ENCODE results near the gene PILRB. TPM values are rescaled to one million over a fixed set of nuclear protein-coding genes. Genes with fewer than 3 reads are reported as not detected.

The PILRB gene
- total RNA-seq, 1 experiment from 2014 or later: 74.1 TPM

DNA sequence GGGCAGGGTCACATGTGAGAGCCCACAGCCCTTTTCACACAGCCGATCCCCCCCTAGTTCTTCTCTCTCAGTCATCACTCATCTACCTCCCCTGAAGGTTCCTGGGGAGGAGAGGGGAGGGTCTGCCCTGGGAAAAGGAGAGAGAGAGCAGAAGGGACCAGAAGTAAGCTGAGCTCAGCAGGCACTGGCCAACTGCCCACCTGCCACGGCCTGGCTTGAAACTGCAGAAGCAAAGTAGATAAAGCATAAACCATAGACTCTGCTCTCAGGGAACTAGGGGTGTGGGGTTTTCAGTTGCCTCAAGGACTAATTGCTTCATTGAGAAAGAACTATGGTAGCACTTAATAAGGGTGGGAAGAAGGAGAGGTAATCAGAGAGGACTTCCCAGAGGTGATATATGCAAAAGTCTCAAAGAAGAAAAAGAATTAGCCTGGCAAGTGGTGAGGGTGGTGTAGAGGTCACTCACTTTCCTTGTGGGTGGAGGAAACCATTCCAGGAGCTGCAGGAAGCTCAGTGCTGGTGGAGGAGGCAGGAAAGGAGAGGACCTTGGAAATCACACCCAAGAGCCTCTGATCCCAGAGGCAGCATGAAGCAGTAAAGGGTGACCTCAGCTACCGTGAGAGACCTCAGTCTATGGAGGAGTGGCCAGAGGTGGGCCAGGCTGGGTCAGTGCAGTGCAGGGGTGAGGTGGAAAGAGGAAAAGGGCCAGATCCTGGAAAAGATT lies 32.5 kb downstream of the PILRB start:
- H3K27ac ChIP-seq (ENCODE audit: low read length): no peak overlapping the region
- intact Hi-C loops (cut with micrococcal nuclease): no loop called here
- ChIA-PET CTCF (interaction anchor here (0.5 kb wide), 1 partner anchor 222 kb away, joined by 3 read pairs; the partner anchor contains the start of gene MOSPD3), POLR2A (ENCODE audit: unreplicated experiment) (no interaction called here)
- no peak for ATAC-seq
- no peaks in the 10 kb centered on the region for H3K9me2 ChIP-seq (replicated peaks; ENCODE audit: low read length)
- no peaks in the 10 kb centered on the region for H4K20me1 ChIP-seq (ENCODE audit: low read length)
- H3K4me2 ChIP-seq (ENCODE audit: low read length): no peak overlapping the region
- H3K36me3 ChIP-seq (ENCODE audit: low read depth, low read length): no peaks in the 10 kb centered on the region
- no peaks in the 10 kb centered on the region for H3K4me1 ChIP-seq (ENCODE audit: insufficient read depth, low read length)
- no peak overlapping the region for H3K9ac ChIP-seq (ENCODE audit: low read length)
- no TSS peak for BruUV-seq (replicated peaks)
- no peaks in the 10 kb centered on the region for H3K9me3 ChIP-seq (ENCODE audit: low read length)
- no peaks in the 10 kb centered on the region; the same call in 1 of the 2 replicates for H3K27me3 ChIP-seq (ENCODE audit: low read length)
- H2AFZ ChIP-seq (ENCODE audit: low read length): no peak overlapping the region
- TF ChIP-seq EZH2phosphoT487 (IDR thresholded peaks at IDR 0.05; ENCODE audit: borderline replicate concordance, low read length): no peak
- TF ChIP-seq EZH2 (IDR thresholded peaks at IDR 0.05; ENCODE audit: low read length, unreplicated experiment): no peak
- TF ChIP-seq, protein P1, sequence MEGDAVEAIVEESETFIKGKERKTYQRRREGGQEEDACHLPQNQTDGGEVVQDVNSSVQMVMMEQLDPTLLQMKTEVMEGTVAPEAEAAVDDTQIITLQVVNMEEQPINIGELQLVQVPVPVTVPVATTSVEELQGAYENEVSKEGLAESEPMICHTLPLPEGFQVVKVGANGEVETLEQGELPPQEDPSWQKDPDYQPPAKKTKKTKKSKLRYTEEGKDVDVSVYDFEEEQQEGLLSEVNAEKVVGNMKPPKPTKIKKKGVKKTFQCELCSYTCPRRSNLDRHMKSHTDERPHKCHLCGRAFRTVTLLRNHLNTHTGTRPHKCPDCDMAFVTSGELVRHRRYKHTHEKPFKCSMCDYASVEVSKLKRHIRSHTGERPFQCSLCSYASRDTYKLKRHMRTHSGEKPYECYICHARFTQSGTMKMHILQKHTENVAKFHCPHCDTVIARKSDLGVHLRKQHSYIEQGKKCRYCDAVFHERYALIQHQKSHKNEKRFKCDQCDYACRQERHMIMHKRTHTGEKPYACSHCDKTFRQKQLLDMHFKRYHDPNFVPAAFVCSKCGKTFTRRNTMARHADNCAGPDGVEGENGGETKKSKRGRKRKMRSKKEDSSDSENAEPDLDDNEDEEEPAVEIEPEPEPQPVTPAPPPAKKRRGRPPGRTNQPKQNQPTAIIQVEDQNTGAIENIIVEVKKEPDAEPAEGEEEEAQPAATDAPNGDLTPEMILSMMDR (conservative IDR thresholded peaks at IDR 0.05; ENCODE audit: low read depth, low read length): no peak
- no peaks in the 10 kb centered on the region for H3F3A ChIP-seq (ENCODE audit: low read length, unreplicated experiment)
- H3K79me2 ChIP-seq (ENCODE audit: low read length): no peaks in the 10 kb centered on the region
- H3K4me3 ChIP-seq (ENCODE audit: low read length): no peak overlapping the region
- DNase-seq: no peak

DNA sequence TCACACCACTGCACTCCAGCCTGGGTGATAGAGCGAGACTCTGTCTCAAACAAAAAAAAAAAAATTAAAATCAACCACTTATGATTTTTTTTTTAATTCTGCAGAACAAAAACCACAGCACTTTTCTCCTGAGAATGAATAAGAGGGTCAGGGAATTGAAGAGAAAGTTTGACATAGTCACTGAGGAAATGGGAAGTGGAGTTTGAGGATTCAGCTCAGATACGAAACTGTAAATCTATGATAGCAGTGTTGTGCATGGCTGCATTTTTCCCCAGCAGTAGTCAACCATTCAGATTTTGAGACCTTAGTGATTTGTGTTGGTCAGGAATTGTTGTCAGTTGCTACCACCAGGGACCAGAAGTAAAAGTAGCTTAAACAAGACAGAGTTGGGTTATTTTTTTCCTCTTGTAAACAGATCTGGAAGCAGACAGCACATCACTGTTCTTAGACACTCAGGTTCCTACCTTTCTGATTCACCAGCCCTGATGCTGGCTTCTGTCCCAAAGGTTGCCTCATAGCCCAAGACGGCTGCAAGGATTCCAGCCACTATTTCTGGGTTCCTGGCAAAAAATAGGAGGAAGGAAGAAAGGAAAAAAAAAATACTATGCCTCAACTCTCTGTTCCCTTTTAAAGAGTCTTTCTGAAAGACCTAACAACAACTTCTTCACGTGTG lies 35.5 kb downstream of the PILRB start:
- intact Hi-C loops (cut with micrococcal nuclease): no loop called here
- H4K20me1 ChIP-seq (ENCODE audit: low read length): no peaks in the 10 kb centered on the region
- H3K27me3 ChIP-seq (ENCODE audit: low read length): no peaks in the 10 kb centered on the region; the same call in 1 of the 2 replicates
- DNase-seq: no peak
- no peaks in the 10 kb centered on the region for H3K4me1 ChIP-seq (ENCODE audit: insufficient read depth, low read length)
- no peak overlapping the region for H3K4me3 ChIP-seq (ENCODE audit: low read length)
- no peaks in the 10 kb centered on the region for H3K9me2 ChIP-seq (replicated peaks; ENCODE audit: low read length)
- no peak for ATAC-seq
- no peaks in the 10 kb centered on the region for H3K9me3 ChIP-seq (ENCODE audit: low read length)
- H3K36me3 ChIP-seq (ENCODE audit: low read depth, low read length): no peaks in the 10 kb centered on the region
- no peak overlapping the region for H3K9ac ChIP-seq (ENCODE audit: low read length)
- H2AFZ ChIP-seq (ENCODE audit: low read length): no peak overlapping the region
- no peak for TF ChIP-seq EZH2 (IDR thresholded peaks at IDR 0.05; ENCODE audit: low read length, unreplicated experiment)
- TF ChIP-seq, protein P1 (conservative IDR thresholded peaks at IDR 0.05; ENCODE audit: low read depth, low read length): no peak
- no peak for TF ChIP-seq EZH2phosphoT487 (IDR thresholded peaks at IDR 0.05; ENCODE audit: borderline replicate concordance, low read length)
- no TSS peak for BruUV-seq (replicated peaks)
- no peak overlapping the region for H3K27ac ChIP-seq (ENCODE audit: low read length)
- POLR2A ChIA-PET (ENCODE audit: unreplicated experiment): no interaction called here
- H3K79me2 ChIP-seq (ENCODE audit: low read length): no peaks in the 10 kb centered on the region
- H3K4me2 ChIP-seq (ENCODE audit: low read length): no peak overlapping the region
- CTCF ChIA-PET: no interaction called here
- no peaks in the 10 kb centered on the region for H3F3A ChIP-seq (ENCODE audit: low read length, unreplicated experiment)

DNA sequence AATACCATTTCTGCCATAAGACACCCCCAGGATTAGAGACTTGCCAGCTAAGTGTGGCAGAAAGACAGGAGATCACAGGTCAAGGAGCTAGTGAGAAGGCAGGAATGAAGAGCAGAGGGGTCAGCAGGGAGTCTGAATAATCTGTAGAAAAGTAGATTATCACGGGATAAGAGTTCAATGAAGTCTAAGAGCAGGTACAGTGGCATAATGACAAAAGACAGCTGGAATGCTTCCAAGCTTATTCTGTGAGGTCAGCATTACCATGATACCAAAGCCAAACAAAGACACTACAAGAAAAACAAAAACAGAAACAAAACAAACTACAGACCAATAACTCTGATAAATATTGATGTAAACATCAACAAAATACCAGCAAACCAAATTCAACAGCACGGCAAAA lies 36.2 kb downstream of the PILRB start:
- H3K9me2 ChIP-seq (replicated peaks; ENCODE audit: low read length): no peaks in the 10 kb centered on the region
- BruUV-seq (replicated peaks): no TSS peak
- no peaks in the 10 kb centered on the region; the same call in 1 of the 2 replicates for H3K27me3 ChIP-seq (ENCODE audit: low read length)
- POLR2A ChIA-PET (ENCODE audit: unreplicated experiment): no interaction called here
- H3F3A ChIP-seq (ENCODE audit: low read length, unreplicated experiment): no peaks in the 10 kb centered on the region
- H3K9me3 ChIP-seq (ENCODE audit: low read length): no peaks in the 10 kb centered on the region
- no peak overlapping the region for H3K4me2 ChIP-seq (ENCODE audit: low read length)
- TF ChIP-seq, protein P1 (conservative IDR thresholded peaks at IDR 0.05; ENCODE audit: low read depth, low read length): no peak
- TF ChIP-seq EZH2 (IDR thresholded peaks at IDR 0.05; ENCODE audit: low read length, unreplicated experiment): no peak
- no peak for TF ChIP-seq EZH2phosphoT487 (IDR thresholded peaks at IDR 0.05; ENCODE audit: borderline replicate concordance, low read length)
- H4K20me1 ChIP-seq (ENCODE audit: low read length): no peaks in the 10 kb centered on the region
- ATAC-seq: no peak
- H2AFZ ChIP-seq (ENCODE audit: low read length): no peak overlapping the region
- no peak overlapping the region for H3K4me3 ChIP-seq (ENCODE audit: low read length)
- no peaks in the 10 kb centered on the region for H3K79me2 ChIP-seq (ENCODE audit: low read length)
- H3K36me3 ChIP-seq (ENCODE audit: low read depth, low read length): no peaks in the 10 kb centered on the region
- intact Hi-C loops (cut with micrococcal nuclease): no loop called here
- H3K27ac ChIP-seq (ENCODE audit: low read length): no peak overlapping the region
- CTCF ChIA-PET: no interaction called here
- H3K9ac ChIP-seq (ENCODE audit: low read length): no peak overlapping the region
- no peak for DNase-seq
- H3K4me1 ChIP-seq (ENCODE audit: insufficient read depth, low read length): no peaks in the 10 kb centered on the region

Data from PC-3 (cell line).